ENCODE measurements around the gene SPATA3.
"Not testable (repeated sequence)": the region's sequence is repeated elsewhere in the genome, so short reads cannot be mapped to it uniquely, and the experiment has no call there.

SPATA3 gene

GRCh38 chr2:230957756-230958391 is 38.0 kb upstream of the SPATA3 start:
- TF ChIP-seq ZNF274 (IDR thresholded peaks at IDR 0.05; ENCODE audit: low read depth, low read length): no peak
- H3K36me3 ChIP-seq (ENCODE audit: insufficient read depth, insufficient read length, low read length): no peaks in the 10 kb centered on the region
- H3K9ac ChIP-seq (ENCODE audit: insufficient read length, low read depth): peak overlapping the region; percentile 39
- no peak for DNase-seq (ENCODE audit: low read depth, low spot score)
- peak overlapping the region; percentile 13 for H3K4me3 ChIP-seq (ENCODE audit: insufficient read length, low read depth)
- no peaks in the 10 kb centered on the region for H3K4me1 ChIP-seq (ENCODE audit: insufficient read depth, insufficient read length)
- peaks cover 7% of the 10 kb centered on the region; the same call in 1 of the 2 replicates for H3K9me3 ChIP-seq (ENCODE audit: insufficient read depth, low read length)
- peaks cover 27% of the 10 kb centered on the region for H3K27me3 ChIP-seq (ENCODE audit: insufficient read depth, insufficient read length)

- peaks cover 16% of the 10 kb centered on the region; the same call in 1 of the 2 replicates for H3K9me3 ChIP-seq (ENCODE audit: insufficient read depth, low read length)
- H3K36me3 ChIP-seq (ENCODE audit: insufficient read depth, insufficient read length, low read length): no peaks in the 10 kb centered on the region
- no peak for TF ChIP-seq SUZ12 (IDR thresholded peaks at IDR 0.05; ENCODE audit: extremely low read depth, insufficient read depth, insufficient read length)
- no peak for TF ChIP-seq ZNF274 (IDR thresholded peaks at IDR 0.05; ENCODE audit: low read depth, low read length)
- no peak for TF ChIP-seq YY1 (IDR thresholded peaks at IDR 0.05; ENCODE audit: insufficient read depth, insufficient read length)
- no peaks in the 10 kb centered on the region for H3K4me1 ChIP-seq (ENCODE audit: insufficient read depth, insufficient read length)
- no peak overlapping the region for H3K9ac ChIP-seq (ENCODE audit: insufficient read length, low read depth)
- H3K4me3 ChIP-seq (ENCODE audit: insufficient read length, low read depth): no peak overlapping the region
- H3K27me3 ChIP-seq (ENCODE audit: insufficient read depth, insufficient read length): peaks cover 27% of the 10 kb centered on the region
- no peak for DNase-seq (ENCODE audit: low read depth, low spot score)
Observed at GRCh38 chr2:230958820-230959756, 36.8 kb upstream of the SPATA3 start.

- no peaks in the 10 kb centered on the region for H3K4me1 ChIP-seq (ENCODE audit: insufficient read depth, insufficient read length)
- DNase-seq (ENCODE audit: low read depth, low spot score): no peak
Observed at GRCh38 chr2:230960026-230960425, 35.9 kb upstream of the SPATA3 start.

GRCh38 chr2:230961091-230961491 is 34.8 kb upstream of the SPATA3 start:
- DNase-seq (ENCODE audit: low read depth, low spot score): no peak
- Histone ChIP-seq H3K27me3 (ENCODE audit: insufficient read depth, insufficient read length) (peaks cover 27% of the 10 kb centered on the region), H3K9me3 (ENCODE audit: insufficient read depth, low read length) (peaks cover 25% of the 10 kb centered on the region; the same call in 1 of the 2 replicates), H3K4me1 (ENCODE audit: insufficient read depth, insufficient read length) (no peaks in the 10 kb centered on the region), H3K36me3 (ENCODE audit: insufficient read depth, insufficient read length, low read length) (no peaks in the 10 kb centered on the region), H3K9ac (ENCODE audit: insufficient read length, low read depth) (no peak overlapping the region), H3K4me3 (ENCODE audit: insufficient read length, low read depth) (no peak overlapping the region)
- TF ChIP-seq SUZ12 (IDR thresholded peaks at IDR 0.05; ENCODE audit: extremely low read depth, insufficient read depth, insufficient read length) (no peak), YY1 (IDR thresholded peaks at IDR 0.05; ENCODE audit: insufficient read depth, insufficient read length) (no peak), ZNF274 (IDR thresholded peaks at IDR 0.05; ENCODE audit: low read depth, low read length) (no peak)

More at GRCh38 chr2:230960026-230960425, 35.9 kb upstream of the SPATA3 start:
- TF ChIP-seq ZNF274 (IDR thresholded peaks at IDR 0.05; ENCODE audit: low read depth, low read length) (no peak), SUZ12 (IDR thresholded peaks at IDR 0.05; ENCODE audit: extremely low read depth, insufficient read depth, insufficient read length) (no peak), YY1 (IDR thresholded peaks at IDR 0.05; ENCODE audit: insufficient read depth, insufficient read length) (no peak)
- H3K36me3 ChIP-seq (ENCODE audit: insufficient read depth, insufficient read length, low read length): no peaks in the 10 kb centered on the region
- peaks cover 27% of the 10 kb centered on the region for H3K27me3 ChIP-seq (ENCODE audit: insufficient read depth, insufficient read length)
- H3K4me3 ChIP-seq (ENCODE audit: insufficient read length, low read depth): no peak overlapping the region
- peaks cover 25% of the 10 kb centered on the region; the same call in 1 of the 2 replicates for H3K9me3 ChIP-seq (ENCODE audit: insufficient read depth, low read length)
- H3K9ac ChIP-seq (ENCODE audit: insufficient read length, low read depth): no peak overlapping the region

- H3K4me1 ChIP-seq (ENCODE audit: insufficient read depth, insufficient read length): no peaks in the 10 kb centered on the region
- peaks cover 25% of the 10 kb centered on the region; the same call in 1 of the 2 replicates for H3K9me3 ChIP-seq (ENCODE audit: insufficient read depth, low read length)
- no peaks in the 10 kb centered on the region for H3K27me3 ChIP-seq (ENCODE audit: insufficient read depth, insufficient read length)
- no peak for DNase-seq (ENCODE audit: low read depth, low spot score)
- no peaks in the 10 kb centered on the region for H3K36me3 ChIP-seq (ENCODE audit: insufficient read depth, insufficient read length, low read length)
- H3K4me3 ChIP-seq (ENCODE audit: insufficient read length, low read depth): no peak overlapping the region
- no peak for TF ChIP-seq ZNF274 (IDR thresholded peaks at IDR 0.05; ENCODE audit: low read depth, low read length)
- TF ChIP-seq YY1 (IDR thresholded peaks at IDR 0.05; ENCODE audit: insufficient read depth, insufficient read length): no peak
- TF ChIP-seq SUZ12 (IDR thresholded peaks at IDR 0.05; ENCODE audit: extremely low read depth, insufficient read depth, insufficient read length): no peak
- no peak overlapping the region for H3K9ac ChIP-seq (ENCODE audit: insufficient read length, low read depth)
Observed at GRCh38 chr2:230964136-230964730, 31.7 kb upstream of the SPATA3 start.

GRCh38 chr2:230967113-230967512 is 28.8 kb upstream of the SPATA3 start:
- no peak for TF ChIP-seq YY1 (IDR thresholded peaks at IDR 0.05; ENCODE audit: insufficient read depth, insufficient read length)
- no peak for TF ChIP-seq SUZ12 (IDR thresholded peaks at IDR 0.05; ENCODE audit: extremely low read depth, insufficient read depth, insufficient read length)
- Histone ChIP-seq H3K4me1 (ENCODE audit: insufficient read depth, insufficient read length) (no peaks in the 10 kb centered on the region), H3K4me3 (ENCODE audit: insufficient read length, low read depth) (no peak overlapping the region), H3K9me3 (ENCODE audit: insufficient read depth, low read length) (peaks cover 22% of the 10 kb centered on the region; the same call in 1 of the 2 replicates), H3K27me3 (ENCODE audit: insufficient read depth, insufficient read length) (no peaks in the 10 kb centered on the region), H3K36me3 (ENCODE audit: insufficient read depth, insufficient read length, low read length) (no peaks in the 10 kb centered on the region), H3K9ac (ENCODE audit: insufficient read length, low read depth) (no peak overlapping the region)
- DNase-seq (ENCODE audit: low read depth, low spot score): no peak

- H3K9ac ChIP-seq (ENCODE audit: insufficient read length, low read depth); DNase-seq (ENCODE audit: low read depth, low spot score); H3K27me3 ChIP-seq (ENCODE audit: insufficient read depth, insufficient read length); H3K4me3 ChIP-seq (ENCODE audit: insufficient read length, low read depth); H3K4me1 ChIP-seq (ENCODE audit: insufficient read depth, insufficient read length); H3K36me3 ChIP-seq (ENCODE audit: insufficient read depth, insufficient read length, low read length): not testable (repeated sequence)
- H3K9me3 ChIP-seq (ENCODE audit: insufficient read depth, low read length): peaks cover 14% of the 10 kb centered on the region; the same call in 1 of the 2 replicates
Observed at GRCh38 chr2:230968314-230968713, 27.6 kb upstream of the SPATA3 start.

All from NT2/D1 (cell line).